H54 (cell line): ENCODE data around the gene INPP5K.
"Not testable (repeated sequence)": the region's sequence is repeated elsewhere in the genome, so short reads cannot be mapped to it uniquely, and the experiment has no call there.

Experiments
- DNase-seq: peaks from one replicate; pipeline ENCODE4 v3.0.0; 2011; ENCODE audit warnings: low spot score, mixed read lengths; ENCODE audit not compliant: insufficient read length
- FAIRE-seq: peaks from 3 replicates; lab custom pipeline; 2011; peaks lifted over from hg19 to GRCh38; lab: Jason Lieb, UNC
- POLR2A ChIP-seq: IDR thresholded peaks from 2 replicates; pipeline ENCODE4 v1.6.1; 2011; ENCODE audit warnings: low read depth, mild to moderate bottlenecking, low read length

Gene INPP5K

GRCh38 chr17:1446201-1446600 lies 70.2 kb downstream of the INPP5K start:
- no peak for FAIRE-seq

GRCh38 chr17:1445695-1446094 lies 70.7 kb downstream of the INPP5K start:
- not testable (repeated sequence) for DNase-seq, FAIRE-seq

More at GRCh38 chr17:1446201-1446600, 70.2 kb downstream of the INPP5K start:
- DNase-seq, result no peak
- TF ChIP-seq POLR2A, result no peak
